HG02884 (cell line): Measurements from ENCODE around the gene NAV2.

ENCODE experiments used
- ATAC-seq: cut with Tn5 transposase; IDR thresholded peaks from one replicate; pipeline ENCODE4 v1.9.1; 2021; ENCODE audit warnings: mild to moderate bottlenecking, moderate library complexity; ENCODE audit not compliant: unreplicated experiment

The NAV2 gene

DNA sequence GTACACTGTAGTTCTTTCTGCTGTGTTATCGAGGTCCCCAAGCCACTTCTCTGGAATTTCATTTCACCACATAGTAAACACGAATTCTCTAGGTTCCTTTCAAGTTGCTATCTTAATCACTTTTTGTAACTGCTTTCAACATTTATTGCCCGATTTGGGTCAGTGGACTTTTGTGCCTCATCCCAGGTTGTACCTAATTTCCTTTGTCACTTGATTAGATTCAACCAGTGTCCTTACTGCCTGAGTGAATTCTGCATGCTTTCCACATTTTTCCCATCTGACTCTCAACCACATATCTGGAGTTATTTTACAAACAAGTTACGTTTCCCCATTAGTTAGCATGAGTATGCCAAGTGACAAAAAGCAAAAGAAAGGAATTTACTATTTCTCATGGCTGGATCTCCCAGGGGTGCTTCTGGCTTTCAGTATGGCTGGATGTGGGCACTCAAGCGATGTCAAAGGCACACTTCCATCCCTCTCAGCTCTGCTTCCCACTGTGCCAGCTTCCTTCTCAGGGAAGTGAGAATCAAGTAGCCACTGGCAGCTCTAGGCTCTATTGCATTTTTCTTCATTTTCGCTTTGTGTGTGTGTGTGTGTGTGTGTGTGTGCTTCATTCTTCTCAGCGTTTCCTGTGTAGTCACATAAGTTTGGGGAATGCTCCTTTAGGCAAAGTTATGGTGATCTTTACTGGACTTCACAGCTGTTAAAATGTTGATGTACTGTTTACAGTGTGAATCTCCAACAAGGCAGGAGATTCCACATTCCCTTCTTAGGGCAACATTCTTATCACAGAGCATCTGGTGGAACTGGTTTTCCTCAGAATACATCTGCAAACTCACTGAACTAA is 318.7 kb downstream of the NAV2 start:
- no peak for ATAC-seq

- no peak for ATAC-seq
These were observed 319.5 kb downstream of the NAV2 start for GRCh38 chr11:20032127-20032526.

- no peak for ATAC-seq
These were observed 320.1 kb downstream of the NAV2 start for GRCh38 chr11:20032577-20033260.

- no peak for ATAC-seq
These were observed 321.2 kb downstream of the NAV2 start for GRCh38 chr11:20033806-20034205.

- ATAC-seq, result no peak
These were observed 322.3 kb downstream of the NAV2 start for GRCh38 chr11:20034941-20035340.

- ATAC-seq, result no peak
These were observed 322.7 kb downstream of the NAV2 start for GRCh38 chr11:20035375-20035700.

GRCh38 chr11:20035701-20036601 is 323.3 kb downstream of the NAV2 start:
- ATAC-seq, result no peak

- no peak for ATAC-seq
These were observed 324.1 kb downstream of the NAV2 start for GRCh38 chr11:20036626-20037335.

- peak; percentile 95 for ATAC-seq
These were observed 324.9 kb downstream of the NAV2 start for GRCh38 chr11:20037396-20038153.

DNA sequence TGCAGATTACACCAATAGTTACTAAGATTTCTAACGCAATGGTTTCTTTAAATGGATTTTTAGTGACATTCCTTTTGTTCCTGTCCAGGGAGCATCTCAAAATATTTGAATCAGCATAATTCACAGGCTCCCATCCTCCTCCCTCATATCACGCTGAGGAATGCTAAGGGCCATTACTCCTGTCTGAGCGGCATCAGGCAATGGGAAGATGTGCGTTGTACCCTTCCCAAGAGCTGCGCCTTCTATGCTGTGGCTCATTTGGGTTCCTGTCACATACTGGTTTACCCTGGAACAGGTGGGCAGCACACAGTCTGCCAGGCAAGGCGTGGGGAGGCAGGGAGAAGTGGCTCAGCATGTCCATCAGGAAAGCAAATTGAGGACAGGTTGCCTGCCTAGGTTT is 325.8 kb downstream of the NAV2 start:
- ATAC-seq, result no peak

- ATAC-seq, result no peak
These were observed 326.3 kb downstream of the NAV2 start for GRCh38 chr11:20038972-20039371.

DNA sequence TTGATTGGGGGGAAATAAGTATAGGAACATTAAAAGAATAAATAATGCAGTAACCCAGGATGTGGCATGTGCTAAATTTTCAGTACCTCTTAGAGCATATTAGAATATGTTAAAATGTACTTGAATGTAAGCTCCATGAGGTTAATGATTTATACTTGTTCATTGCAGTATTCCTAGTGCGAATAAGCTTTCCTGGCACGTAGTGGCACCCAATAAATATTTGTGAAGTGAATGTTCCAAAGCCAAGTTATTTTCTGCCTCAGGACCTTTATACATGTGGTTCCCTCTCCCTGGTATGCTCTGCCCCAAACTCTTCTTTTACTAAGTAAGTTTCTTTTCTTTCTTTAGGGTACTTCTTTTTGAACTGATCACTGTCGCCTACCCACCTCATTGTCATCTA is 328.9 kb downstream of the NAV2 start:
- no peak for ATAC-seq

DNA sequence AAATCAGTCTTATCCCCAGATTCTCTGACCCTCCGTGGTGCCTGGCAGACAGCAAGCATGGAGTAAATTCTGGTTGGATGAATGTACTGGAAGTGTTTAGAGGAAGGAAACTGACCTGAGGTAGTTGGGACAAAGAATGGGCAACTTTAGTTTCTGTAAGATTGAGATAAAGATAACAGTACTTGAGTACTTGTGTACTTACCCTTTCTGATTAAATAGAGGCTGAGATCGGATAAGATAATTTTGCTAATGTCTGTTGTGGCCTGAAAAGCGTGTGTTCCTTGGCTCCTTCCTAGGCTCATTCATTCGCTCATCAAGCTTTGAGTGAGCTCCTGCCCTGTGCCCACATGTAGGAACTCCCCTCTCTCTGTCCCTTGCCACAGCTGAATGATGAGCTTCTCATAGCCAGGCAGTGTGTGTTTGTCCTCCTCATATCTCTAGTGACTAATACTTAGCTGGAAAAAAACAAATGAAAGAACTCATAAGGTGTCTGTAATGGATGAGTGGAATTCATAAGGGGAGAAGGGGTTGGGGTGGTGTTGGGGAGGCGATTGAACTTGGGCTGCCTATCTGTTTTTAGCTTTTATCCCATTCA is 329.5 kb downstream of the NAV2 start:
- ATAC-seq, result no peak

GRCh38 chr11:20042811-20043341 is 330.2 kb downstream of the NAV2 start:
- no peak for ATAC-seq

- no peak for ATAC-seq
These were observed 331.4 kb downstream of the NAV2 start for GRCh38 chr11:20043992-20044391.

- no peak for ATAC-seq
These were observed 332.6 kb downstream of the NAV2 start for GRCh38 chr11:20045098-20045688.

DNA sequence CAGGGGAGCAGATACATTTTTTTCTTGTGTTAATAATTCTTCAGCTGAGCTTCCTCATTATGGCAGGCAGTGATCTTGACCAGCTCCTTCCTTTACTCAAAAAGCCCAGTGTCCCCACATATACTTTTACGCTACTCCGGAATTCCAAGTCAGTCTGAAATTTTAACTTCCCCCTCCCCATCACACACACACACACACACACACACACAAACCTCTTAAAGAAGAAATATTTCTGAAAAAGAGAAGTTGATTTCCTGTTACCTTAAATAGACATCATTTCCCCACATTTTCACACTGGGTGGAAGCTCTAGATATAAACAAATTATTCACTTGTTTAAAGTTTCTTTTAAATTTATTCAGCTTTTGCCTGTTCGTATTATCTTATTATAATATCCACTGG is 333.8 kb downstream of the NAV2 start:
- no peak for ATAC-seq

- ATAC-seq, result no peak
These were observed 334.6 kb downstream of the NAV2 start for GRCh38 chr11:20047006-20047768.
